GM12801 (cell line): ENCODE data around the gene KRTAP10-5.

Source experiments
- CTCF ChIP-seq: IDR thresholded peaks from one replicate; pipeline ENCODE4 v1.5.1; 2011; ENCODE audit warnings: control low read depth; ENCODE audit not compliant: insufficient read length; ENCODE audit errors: extremely low read depth

The KRTAP10-5 gene

GRCh38 chr21:44531606-44532564 is 48.5 kb downstream of the KRTAP10-5 start:
- no peak for TF ChIP-seq CTCF

- no peak for TF ChIP-seq CTCF
Observed at GRCh38 chr21:44530903-44531605, 49.4 kb downstream of the KRTAP10-5 start.

GRCh38 chr21:44530221-44530902 is 50.0 kb downstream of the KRTAP10-5 start:
- TF ChIP-seq CTCF, result no peak

GRCh38 chr21:44529503-44530125 is 50.8 kb downstream of the KRTAP10-5 start:
- no peak for TF ChIP-seq CTCF
